Measurements from ENCODE around the gene HOATZ. TPM values are rescaled to one million over a fixed set of nuclear protein-coding genes. Genes with fewer than 3 reads are reported as not detected.

Gene HOATZ
- not detected for total RNA-seq
- long read RNA-seq, donor 1, result 0 reads
- long read RNA-seq, donor 2, result 0 reads

GRCh38 chr11:111514216-111515031 lies at the start of gene HOATZ:
Gene HOATZ (plus strand): TSS chr11:111514778. CDS start chr11:111514785, 7 bp downstream.
- DNase-seq (no peak), ATAC-seq (no peak)
- no peak within 1 kb of the TSS for H3K4me3 ChIP-seq

DNA sequence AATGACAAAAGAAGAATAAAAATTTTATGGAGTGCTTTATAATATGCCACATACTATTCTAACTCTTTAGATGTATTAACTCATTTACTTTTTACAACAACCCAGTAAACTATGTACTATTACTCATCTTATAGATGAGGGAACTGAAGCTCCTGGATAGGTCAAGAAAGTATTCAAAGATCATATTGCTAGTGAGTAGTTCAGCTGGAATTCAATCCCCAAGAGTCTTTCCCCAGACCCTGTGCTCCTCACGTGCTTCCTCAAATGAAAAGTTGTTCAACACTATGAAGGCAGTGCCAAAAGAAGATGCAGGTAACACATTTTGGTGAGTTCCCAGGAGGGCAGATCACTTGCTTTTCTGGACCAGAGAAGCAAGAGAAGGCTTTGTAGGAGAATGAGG lies 49.2 kb upstream of the HOATZ start:
- intact Hi-C loops (cut with DNase I, micrococcal nuclease), result no loop called here
- TF ChIP-seq CTCF (IDR thresholded peaks at IDR 0.05), result no peak
- ATAC-seq, result no peak

More at GRCh38 chr11:111514216-111515031, at the start of gene HOATZ:
- peaks cover 6% of the 10 kb centered on the region for H3K4me1 ChIP-seq (ENCODE audit: low read depth)
- intact Hi-C loops (cut with DNase I, micrococcal nuclease), result no loop called here
- no peak for TF ChIP-seq CTCF (IDR thresholded peaks at IDR 0.05)
- H3K9me3 ChIP-seq, result no peaks in the 10 kb centered on the region
- no peaks in the 10 kb centered on the region for H3K36me3 ChIP-seq (ENCODE audit: low read depth)

DNA sequence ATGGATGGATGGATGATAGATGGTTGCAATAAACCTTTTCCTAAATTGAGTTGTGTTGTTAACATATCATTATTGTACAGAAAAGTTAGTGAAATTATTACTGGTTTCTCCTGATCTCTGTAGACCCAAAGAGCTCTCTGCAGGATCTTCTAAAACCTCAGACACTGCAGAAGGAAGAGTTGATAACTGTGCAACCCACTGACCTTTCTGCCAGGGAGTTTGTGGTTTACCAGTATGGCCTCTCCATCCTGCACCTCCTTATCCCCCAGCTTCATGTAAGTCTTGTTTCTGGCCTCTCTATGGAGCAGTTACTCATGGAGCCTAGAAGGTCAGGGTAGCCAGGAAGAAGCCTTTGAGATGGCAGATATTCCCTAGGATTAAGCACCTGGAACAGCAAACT lies 48.0 kb upstream of the HOATZ start:
- intact Hi-C loops (cut with DNase I, micrococcal nuclease), result no loop called here
- H3K9me3 ChIP-seq, result no peaks in the 10 kb centered on the region
- DNase-seq, result no peak
- no peak for TF ChIP-seq CTCF (IDR thresholded peaks at IDR 0.05)
- H3K4me1 ChIP-seq (ENCODE audit: low read depth), result no peaks in the 10 kb centered on the region
- ATAC-seq, result no peak
- H3K36me3 ChIP-seq (ENCODE audit: low read depth), result no peaks in the 10 kb centered on the region
- no peak overlapping the region for H3K4me3 ChIP-seq

More for the DNA sequence above, 49.2 kb upstream of the HOATZ start:
- Histone ChIP-seq H3K4me1 (ENCODE audit: low read depth) (no peaks in the 10 kb centered on the region), H3K36me3 (ENCODE audit: low read depth) (no peaks in the 10 kb centered on the region), H3K4me3 (no peak overlapping the region), H3K9me3 (no peaks in the 10 kb centered on the region)
- DNase-seq, result no peak

GRCh38 chr11:111469200-111469599 lies 45.4 kb upstream of the HOATZ start:
- no peak overlapping the region for H3K4me3 ChIP-seq
- no peak for ATAC-seq
- DNase-seq, result no peak
- no peaks in the 10 kb centered on the region for H3K4me1 ChIP-seq (ENCODE audit: low read depth)
- intact Hi-C loops (cut with DNase I, micrococcal nuclease), result no loop called here
- H3K36me3 ChIP-seq (ENCODE audit: low read depth), result no peaks in the 10 kb centered on the region
- H3K9me3 ChIP-seq, result no peaks in the 10 kb centered on the region
- no peak for TF ChIP-seq CTCF (IDR thresholded peaks at IDR 0.05)

GRCh38 chr11:111472228-111472627 lies 42.4 kb upstream of the HOATZ start:
- Histone ChIP-seq H3K36me3 (ENCODE audit: low read depth) (no peaks in the 10 kb centered on the region), H3K9me3 (no peaks in the 10 kb centered on the region), H3K4me1 (ENCODE audit: low read depth) (no peaks in the 10 kb centered on the region), H3K4me3 (no peak overlapping the region)
- ATAC-seq (no peak), DNase-seq (no peak)
- intact Hi-C loops (cut with DNase I, micrococcal nuclease), result no loop called here
- no peak for TF ChIP-seq CTCF (IDR thresholded peaks at IDR 0.05)

Data from mucosa of descending colon (tissue), 3 donors.